Neural progenitor cell (in vitro differentiated cells): Measurements from ENCODE around the gene GRHL1. TPM values are rescaled to one million over a fixed set of nuclear protein-coding genes. Genes with fewer than 3 reads are reported as not detected.
A peak's percentile ranks its signal among the peaks of the same experiment; 100 is the strongest.

Experiments used
- DNase-seq: peaks from one replicate; pipeline ENCODE4 v3.0.0-alpha.2; 2016; ENCODE audit warnings: low spot score
- H2AFZ ChIP-seq: fragments of 200-600 bp; sonication (generic); replicated peaks from 2 replicates; pipeline ENCODE4 v1.6.1; 2016; ENCODE audit warnings: antibody characterized with exemption
- H3F3A ChIP-seq: fragments of 200-600 bp; sonication (generic); 2 replicates; pipeline ENCODE4 v1.6.1; 2016; ENCODE audit warnings: antibody characterized with exemption, low read depth
- H3K27ac ChIP-seq: fragments of 200-600 bp; sonication (generic); 2 replicates; pipeline ENCODE4 v1.5.1; 2016; ENCODE audit warnings: mild to moderate bottlenecking
- H3K27me3 ChIP-seq: fragments of 200-600 bp; sonication (generic); 2 replicates; pipeline ENCODE4 v1.6.1; 2016; ENCODE audit warnings: mild to moderate bottlenecking, moderate library complexity
- H3K36me3 ChIP-seq: fragments of 200-600 bp; sonication (generic); 2 replicates; pipeline ENCODE4 v1.5.1; 2016
- H3K4me1 ChIP-seq: fragments of 200-600 bp; sonication (generic); 2 replicates; pipeline ENCODE4 v1.6.1; 2016; ENCODE audit warnings: mixed run types
- H3K4me2 ChIP-seq: fragments of 200-600 bp; sonication (generic); 2 replicates; pipeline ENCODE4 v1.6.1; 2016
- H3K4me3 ChIP-seq: fragments of 200-600 bp; sonication (generic); 2 replicates; pipeline ENCODE4 v1.5.1; 2016
- H3K79me2 ChIP-seq: fragments of 200-600 bp; sonication (generic); 2 replicates; pipeline ENCODE4 v1.6.1; 2016; ENCODE audit warnings: low read depth
- H3K9ac ChIP-seq: fragments of 200-600 bp; sonication (generic); 2 replicates; pipeline ENCODE4 v1.6.1; 2016
- H3K9me3 ChIP-seq: fragments of 200-600 bp; sonication (generic); 2 replicates; pipeline ENCODE4 v1.5.1; 2016; ENCODE audit warnings: low read depth
- H4K20me1 ChIP-seq: fragments of 200-600 bp; sonication (generic); 2 replicates; pipeline ENCODE4 v1.6.1; 2016; ENCODE audit warnings: low read depth
- H3K27ac Mint-ChIP-seq: 3 replicates; pipeline ENCODE4 v1.8.0; 2021; ENCODE audit warnings: mixed read lengths
- H3K27me3 Mint-ChIP-seq: 2 replicates; pipeline ENCODE4 v1.8.0; 2022; ENCODE audit warnings: low read depth, mild to moderate bottlenecking, inconsistent platforms, moderate library complexity, mixed read lengths; ENCODE audit not compliant: insufficient read depth
- H3K36me3 Mint-ChIP-seq: 3 replicates; pipeline ENCODE4 v1.8.0; 2021; ENCODE audit warnings: mixed read lengths
- H3K4me1 Mint-ChIP-seq: 3 replicates; pipeline ENCODE4 v1.8.0; 2021; ENCODE audit warnings: mixed read lengths
- H3K4me3 Mint-ChIP-seq: 3 replicates; pipeline ENCODE4 v1.8.0; 2021; ENCODE audit warnings: mild to moderate bottlenecking, moderate library complexity, mixed read lengths
- H3K9me3 Mint-ChIP-seq: 3 replicates; pipeline ENCODE4 v1.8.0; 2020; ENCODE audit warnings: mixed read lengths
- EZH2 ChIP-seq: fragments of 200-600 bp; sonication (generic); IDR thresholded peaks from 2 replicates; pipeline ENCODE4 v1.6.1; 2017; ENCODE audit warnings: antibody characterized with exemption, mild to moderate bottlenecking, moderate library complexity
- EZH2phosphoT487 ChIP-seq: fragments of 200-600 bp; sonication (generic); IDR thresholded peaks from 2 replicates; pipeline ENCODE4 v1.6.1; 2017; ENCODE audit warnings: antibody characterized with exemption
- total RNA-seq: library from RNA; depleted of rRNA; stranded (reverse); fragments of >200 nt; gene quantifications from 2 replicates; pipeline ENCODE4 v1.2.3, GENCODE V29; 2015; ENCODE audit warnings: low replicate concordance
- TF ChIP-seq, protein P1 (sequence below): fragments of 200-600 bp; sonication (generic); IDR thresholded peaks from 2 replicates; pipeline ENCODE4 v1.5.1; 2017; ENCODE audit warnings: antibody characterized with exemption, mild to moderate bottlenecking

The GRHL1 gene
- total RNA-seq, 1 donor from 2014 or later = 5.8 TPM

- no peaks in the 10 kb centered on the region for H3K9me3 ChIP-seq
- H3K36me3 Mint-ChIP-seq = no peaks in the 10 kb centered on the region
- H3K4me1 ChIP-seq = no peaks in the 10 kb centered on the region
- no peak overlapping the region for H3K4me2 ChIP-seq
- no peak overlapping the region for H3K27ac Mint-ChIP-seq
- peaks cover 6% of the 10 kb centered on the region for H3K4me1 Mint-ChIP-seq
- no peak overlapping the region for H2AFZ ChIP-seq
- H3K27me3 Mint-ChIP-seq = peaks cover 8% of the 10 kb centered on the region
- H3K9ac ChIP-seq = no peak overlapping the region
- H3K27ac ChIP-seq = no peak overlapping the region
- H3K4me3 ChIP-seq = no peak overlapping the region
- no peaks in the 10 kb centered on the region for H3K36me3 ChIP-seq
- H4K20me1 ChIP-seq = no peaks in the 10 kb centered on the region
- H3K27me3 ChIP-seq = no peaks in the 10 kb centered on the region
- TF ChIP-seq, protein P1, sequence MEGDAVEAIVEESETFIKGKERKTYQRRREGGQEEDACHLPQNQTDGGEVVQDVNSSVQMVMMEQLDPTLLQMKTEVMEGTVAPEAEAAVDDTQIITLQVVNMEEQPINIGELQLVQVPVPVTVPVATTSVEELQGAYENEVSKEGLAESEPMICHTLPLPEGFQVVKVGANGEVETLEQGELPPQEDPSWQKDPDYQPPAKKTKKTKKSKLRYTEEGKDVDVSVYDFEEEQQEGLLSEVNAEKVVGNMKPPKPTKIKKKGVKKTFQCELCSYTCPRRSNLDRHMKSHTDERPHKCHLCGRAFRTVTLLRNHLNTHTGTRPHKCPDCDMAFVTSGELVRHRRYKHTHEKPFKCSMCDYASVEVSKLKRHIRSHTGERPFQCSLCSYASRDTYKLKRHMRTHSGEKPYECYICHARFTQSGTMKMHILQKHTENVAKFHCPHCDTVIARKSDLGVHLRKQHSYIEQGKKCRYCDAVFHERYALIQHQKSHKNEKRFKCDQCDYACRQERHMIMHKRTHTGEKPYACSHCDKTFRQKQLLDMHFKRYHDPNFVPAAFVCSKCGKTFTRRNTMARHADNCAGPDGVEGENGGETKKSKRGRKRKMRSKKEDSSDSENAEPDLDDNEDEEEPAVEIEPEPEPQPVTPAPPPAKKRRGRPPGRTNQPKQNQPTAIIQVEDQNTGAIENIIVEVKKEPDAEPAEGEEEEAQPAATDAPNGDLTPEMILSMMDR = no peak
- TF ChIP-seq EZH2 (no peak), EZH2phosphoT487 (no peak)
- no peak for DNase-seq
- no peak overlapping the region for H3K4me3 Mint-ChIP-seq
- no peaks in the 10 kb centered on the region for H3K9me3 Mint-ChIP-seq
- no peaks in the 10 kb centered on the region for H3K79me2 ChIP-seq
- H3F3A ChIP-seq = no peaks in the 10 kb centered on the region
Observed at GRCh38 chr2:9983401-9984216, 32.1 kb downstream of the GRHL1 start.

DNA sequence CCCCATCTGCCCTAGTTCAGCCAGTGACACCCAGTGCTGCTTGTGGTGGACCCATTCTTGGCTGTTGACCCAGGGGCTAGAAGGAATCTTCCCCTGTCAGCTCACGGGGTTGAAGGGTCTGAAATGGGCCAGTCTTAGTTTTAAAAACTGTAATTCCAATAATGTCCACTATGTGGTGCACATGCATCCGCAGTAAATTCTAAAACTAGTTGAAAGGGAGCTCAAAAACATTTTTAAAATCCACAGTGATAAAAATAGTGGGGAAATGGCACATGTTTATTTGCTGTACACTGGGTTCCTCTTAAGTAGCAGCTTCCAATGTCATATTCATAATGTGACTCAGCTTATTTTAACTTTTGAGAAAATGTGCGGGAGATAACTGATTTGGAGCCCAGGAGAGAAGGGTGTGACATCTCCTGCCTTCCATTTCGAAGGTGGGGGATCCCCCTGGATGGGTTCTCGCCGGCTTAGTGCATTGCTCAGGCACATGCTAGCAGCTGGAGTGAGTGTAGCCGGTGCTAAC is 32.8 kb downstream of the GRHL1 start:
- Mint-ChIP-seq H3K36me3 (no peaks in the 10 kb centered on the region), H3K27me3 (peaks cover 8% of the 10 kb centered on the region), H3K4me1 (peaks cover 6% of the 10 kb centered on the region), H3K4me3 (no peak overlapping the region), H3K27ac (no peak overlapping the region), H3K9me3 (no peaks in the 10 kb centered on the region)
- Histone ChIP-seq H2AFZ (no peak overlapping the region), H4K20me1 (no peaks in the 10 kb centered on the region), H3K9ac (no peak overlapping the region), H3K79me2 (no peaks in the 10 kb centered on the region), H3K9me3 (no peaks in the 10 kb centered on the region), H3F3A (no peaks in the 10 kb centered on the region), H3K36me3 (no peaks in the 10 kb centered on the region), H3K4me3 (no peak overlapping the region), H3K4me2 (no peak overlapping the region), H3K27me3 (no peaks in the 10 kb centered on the region), H3K27ac (no peak overlapping the region), H3K4me1 (no peaks in the 10 kb centered on the region)
- peak; percentile 53 for DNase-seq
- TF ChIP-seq EZH2 = no peak
- TF ChIP-seq, protein P1 = peak; percentile 77

DNA sequence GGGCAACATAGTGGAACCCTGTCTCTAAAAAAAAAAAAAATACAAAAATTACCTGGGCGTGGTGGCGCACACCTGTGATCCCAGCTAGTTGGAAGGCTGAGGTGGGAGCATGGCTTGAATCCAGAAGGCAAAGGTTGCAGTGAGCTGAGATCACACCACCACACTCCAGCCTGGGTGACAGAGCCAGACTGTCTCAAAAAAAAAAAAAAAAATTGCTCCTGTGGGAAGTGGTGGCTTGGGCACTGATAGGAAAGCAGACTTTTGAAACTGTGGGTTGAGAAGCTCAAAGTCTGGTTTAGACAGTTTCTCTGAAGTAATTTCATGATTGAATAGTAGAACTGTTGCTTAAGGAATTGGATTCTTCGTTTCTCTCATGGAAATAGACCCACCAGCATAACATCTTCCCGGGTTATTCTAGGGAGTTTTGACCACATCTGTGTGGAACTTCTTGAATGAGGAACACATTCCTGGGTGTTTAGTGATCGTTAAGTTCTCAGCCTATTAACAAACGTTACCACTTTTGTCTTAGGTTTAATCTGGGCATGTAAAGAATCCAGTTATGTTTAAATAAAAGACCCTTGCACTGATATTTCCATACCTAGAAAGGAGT is 33.5 kb downstream of the GRHL1 start:
- H3K36me3 Mint-ChIP-seq = no peaks in the 10 kb centered on the region
- no peak overlapping the region for H3K4me2 ChIP-seq

More for the DNA sequence above, 33.5 kb downstream of the GRHL1 start:
- Histone ChIP-seq H4K20me1 (no peaks in the 10 kb centered on the region), H3K4me3 (no peak overlapping the region), H3K79me2 (no peaks in the 10 kb centered on the region), H3K36me3 (no peaks in the 10 kb centered on the region), H3K27ac (no peak overlapping the region), H2AFZ (no peak overlapping the region), H3F3A (no peaks in the 10 kb centered on the region), H3K27me3 (no peaks in the 10 kb centered on the region), H3K9ac (no peak overlapping the region), H3K9me3 (no peaks in the 10 kb centered on the region), H3K4me1 (no peaks in the 10 kb centered on the region)
- Mint-ChIP-seq H3K4me3 (no peak overlapping the region), H3K27ac (no peak overlapping the region), H3K4me1 (peaks cover 6% of the 10 kb centered on the region), H3K9me3 (no peaks in the 10 kb centered on the region), H3K27me3 (peaks cover 8% of the 10 kb centered on the region)
- TF ChIP-seq, protein P1 = no peak
- no peak for TF ChIP-seq EZH2phosphoT487
- no peak for TF ChIP-seq EZH2
- no peak for DNase-seq
